22Rv1 (cell line): ENCODE data around the gene NT5E.

Source experiments
- ZFX ChIP-seq: fragments of 450-650 bp; IDR thresholded peaks from 2 replicates; pipeline ENCODE4 v1.6.1; 2017; ENCODE audit warnings: antibody characterized with exemption, borderline replicate concordance
- TF ChIP-seq, protein P1 (sequence below): fragments of 450-650 bp; IDR thresholded peaks from 2 replicates; pipeline ENCODE4 v1.5.1; 2017; ENCODE audit warnings: mild to moderate bottlenecking

DNA sequence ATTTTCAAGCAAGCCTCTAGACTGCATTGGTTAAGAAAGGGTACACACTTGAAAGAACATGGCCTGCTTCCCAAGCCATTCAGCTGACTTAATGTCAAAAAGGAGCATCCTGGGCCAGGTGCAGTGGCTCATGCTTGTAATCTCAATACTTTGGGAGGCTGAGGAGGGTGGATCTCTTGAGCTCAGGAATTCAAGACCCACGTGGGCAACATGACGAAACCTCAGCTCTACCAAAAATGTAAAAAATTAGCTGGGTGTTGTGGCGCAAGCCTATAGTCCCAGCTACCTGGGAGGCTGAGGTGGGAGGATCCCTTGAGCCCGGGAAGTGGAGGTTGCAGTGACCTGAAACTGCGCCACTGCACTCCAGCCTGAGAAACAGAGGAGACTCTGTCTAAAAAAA, 26.9 kb upstream of the NT5E start:
- TF ChIP-seq, protein P1, sequence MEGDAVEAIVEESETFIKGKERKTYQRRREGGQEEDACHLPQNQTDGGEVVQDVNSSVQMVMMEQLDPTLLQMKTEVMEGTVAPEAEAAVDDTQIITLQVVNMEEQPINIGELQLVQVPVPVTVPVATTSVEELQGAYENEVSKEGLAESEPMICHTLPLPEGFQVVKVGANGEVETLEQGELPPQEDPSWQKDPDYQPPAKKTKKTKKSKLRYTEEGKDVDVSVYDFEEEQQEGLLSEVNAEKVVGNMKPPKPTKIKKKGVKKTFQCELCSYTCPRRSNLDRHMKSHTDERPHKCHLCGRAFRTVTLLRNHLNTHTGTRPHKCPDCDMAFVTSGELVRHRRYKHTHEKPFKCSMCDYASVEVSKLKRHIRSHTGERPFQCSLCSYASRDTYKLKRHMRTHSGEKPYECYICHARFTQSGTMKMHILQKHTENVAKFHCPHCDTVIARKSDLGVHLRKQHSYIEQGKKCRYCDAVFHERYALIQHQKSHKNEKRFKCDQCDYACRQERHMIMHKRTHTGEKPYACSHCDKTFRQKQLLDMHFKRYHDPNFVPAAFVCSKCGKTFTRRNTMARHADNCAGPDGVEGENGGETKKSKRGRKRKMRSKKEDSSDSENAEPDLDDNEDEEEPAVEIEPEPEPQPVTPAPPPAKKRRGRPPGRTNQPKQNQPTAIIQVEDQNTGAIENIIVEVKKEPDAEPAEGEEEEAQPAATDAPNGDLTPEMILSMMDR = no peak
- no peak for TF ChIP-seq ZFX
